ENCODE results near the gene PRRG2.
A peak's percentile ranks its signal among the peaks of the same experiment; 100 is the strongest.

Gene PRRG2

DNA sequence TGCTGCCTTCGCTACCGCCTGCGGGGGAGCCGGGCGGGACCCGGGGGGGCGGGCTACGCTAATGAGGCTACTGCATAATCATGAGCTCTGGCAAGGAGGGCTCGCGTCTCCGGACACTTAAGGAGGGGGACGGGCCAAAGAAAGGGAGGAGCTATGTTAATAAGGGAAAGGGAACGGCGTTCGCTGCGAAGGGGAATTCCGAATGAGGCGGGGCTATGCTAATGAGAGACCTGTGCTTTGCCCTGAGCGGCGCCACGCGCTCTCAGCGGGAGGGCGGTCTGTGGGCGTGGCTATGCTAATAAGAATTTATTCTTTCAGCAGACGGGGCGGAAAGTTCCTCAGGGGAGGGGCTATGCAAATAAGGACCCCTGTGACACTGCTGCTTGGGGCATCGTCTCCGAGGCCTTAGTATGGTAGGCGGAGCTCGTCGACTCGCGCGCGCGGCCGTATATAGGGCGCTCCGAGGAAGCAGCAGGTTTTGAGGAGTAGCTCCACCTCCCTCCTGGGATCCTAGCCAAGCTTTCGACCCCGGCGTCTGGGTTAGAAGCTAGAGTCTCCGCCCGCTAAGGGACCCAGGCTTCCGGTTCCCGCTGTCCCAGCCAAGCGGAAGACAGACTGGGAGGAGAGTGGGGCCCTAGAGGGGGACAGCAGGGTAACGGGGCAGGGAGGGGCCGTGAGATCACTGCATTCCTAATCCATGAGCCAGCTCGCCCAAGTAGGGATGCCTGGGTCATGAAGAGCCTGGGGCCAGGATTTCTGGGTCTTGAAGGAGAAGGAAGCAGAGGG lies 59.2 kb downstream of the PRRG2 start, which contains the start of gene RRAS:
RRAS (minus strand) TSS at position 31 of the 786 bp plus-strand sequence. CDS start 45 bp downstream, outside the sequence.
- DNase-seq (ENCODE audit: low read depth in 2 of 2): peak; percentile 99
